HepG2 (cell line): ENCODE results near the gene PLGRKT. TPM values are rescaled to one million over a fixed set of nuclear protein-coding genes. Genes with fewer than 3 reads are reported as not detected.

Experiments used
- GMEB1 ChIP-seq: sonication (generic); formaldehyde crosslinking; IDR thresholded peaks from 2 replicates; pipeline ENCODE4 v1.5.1; 2020; ENCODE audit warnings: missing genetic modification reagents, mild to moderate bottlenecking, borderline replicate concordance
- NFYC ChIP-seq: IDR thresholded peaks from 2 replicates; pipeline ENCODE4 v1.6.1; 2016; ENCODE audit warnings: missing genetic modification reagents, missing compliant biosample characterization
- RARA ChIP-seq: IDR thresholded peaks from 2 replicates; pipeline ENCODE4 v1.6.1; 2016; ENCODE audit warnings: missing genetic modification reagents, missing compliant biosample characterization
- ZBTB33 ChIP-seq: sonication (generic); formaldehyde crosslinking; IDR thresholded peaks from 2 replicates; pipeline ENCODE4 v1.4.0; 2020; ENCODE audit warnings: missing genetic modification reagents
- ZKSCAN5 ChIP-seq: sonication (generic); formaldehyde crosslinking; IDR thresholded peaks from 2 replicates; pipeline ENCODE4 v1.5.1; 2020; ENCODE audit warnings: mild to moderate bottlenecking, missing genetic modification reagents
- ZNF17 ChIP-seq: sonication (generic); formaldehyde crosslinking; IDR thresholded peaks from 2 replicates; pipeline ENCODE4 v1.5.0; 2020; ENCODE audit warnings: mild to moderate bottlenecking, missing genetic modification reagents
- ZNF256 ChIP-seq: sonication (generic); formaldehyde crosslinking; conservative IDR thresholded peaks from 2 replicates; pipeline ENCODE4 v1.4.0; 2020; ENCODE audit warnings: missing genetic modification reagents
- polyA plus RNA-seq, 8 experiments: library from polyadenylated mRNA; depleted of rRNA in 3 of 8; stranded (reverse) in 7 of 8; unstranded in 1 of 8; fragments of >200 nt; fragmentation: Illumina TruSeq in 4 of 8; extraction: Trizol in 4 of 8; gene quantifications; 2 replicates each; pipeline versions ENCODE4 v1.2.1 to v1.2.3, GENCODE V29; 2011 to 2016; ENCODE audit warnings: low read depth in 4 of 8, missing spikeins in 1 of 8, mixed read lengths in 1 of 8; ENCODE audit not compliant: insufficient read depth in 1 of 8
- total RNA-seq, 5 experiments: library from RNA; depleted of rRNA; stranded (reverse); fragments of >200 nt; fragmentation: Illumina TruSeq; extraction: Trizol; gene quantifications; 2 replicates each; pipeline ENCODE4 v1.2.3, GENCODE V29; 2016; ENCODE audit warnings: low read depth in 1 of 5
- TF ChIP-seq, protein P1 (sequence below): sonication (generic); formaldehyde crosslinking; IDR thresholded peaks from 2 replicates; pipeline ENCODE4 v1.9.0; 2021; ENCODE audit warnings: mild to moderate bottlenecking, missing genetic modification reagents
- TF ChIP-seq, protein P2 (sequence below): conservative IDR thresholded peaks from 2 replicates; pipeline ENCODE4 v1.6.1; 2018; ENCODE audit warnings: missing genetic modification reagents
- TF ChIP-seq, protein P3 (sequence below): sonication (generic); formaldehyde crosslinking; IDR thresholded peaks from 2 replicates; pipeline ENCODE4 v1.5.1; 2020; ENCODE audit warnings: mild to moderate bottlenecking, missing genetic modification reagents, moderate library complexity
- TF ChIP-seq, protein P4 (sequence below): sonication (generic); formaldehyde crosslinking; IDR thresholded peaks from 2 replicates; pipeline ENCODE4 v1.9.0; 2021; ENCODE audit warnings: missing genetic modification reagents, mild to moderate bottlenecking, borderline replicate concordance

The PLGRKT gene
- total and polyA plus RNA-seq, 2 of the 13 experiments (the other 11 are each of a cell fraction or from before 2014, with no cell fraction given), result 5.0 to 15.8 TPM

DNA sequence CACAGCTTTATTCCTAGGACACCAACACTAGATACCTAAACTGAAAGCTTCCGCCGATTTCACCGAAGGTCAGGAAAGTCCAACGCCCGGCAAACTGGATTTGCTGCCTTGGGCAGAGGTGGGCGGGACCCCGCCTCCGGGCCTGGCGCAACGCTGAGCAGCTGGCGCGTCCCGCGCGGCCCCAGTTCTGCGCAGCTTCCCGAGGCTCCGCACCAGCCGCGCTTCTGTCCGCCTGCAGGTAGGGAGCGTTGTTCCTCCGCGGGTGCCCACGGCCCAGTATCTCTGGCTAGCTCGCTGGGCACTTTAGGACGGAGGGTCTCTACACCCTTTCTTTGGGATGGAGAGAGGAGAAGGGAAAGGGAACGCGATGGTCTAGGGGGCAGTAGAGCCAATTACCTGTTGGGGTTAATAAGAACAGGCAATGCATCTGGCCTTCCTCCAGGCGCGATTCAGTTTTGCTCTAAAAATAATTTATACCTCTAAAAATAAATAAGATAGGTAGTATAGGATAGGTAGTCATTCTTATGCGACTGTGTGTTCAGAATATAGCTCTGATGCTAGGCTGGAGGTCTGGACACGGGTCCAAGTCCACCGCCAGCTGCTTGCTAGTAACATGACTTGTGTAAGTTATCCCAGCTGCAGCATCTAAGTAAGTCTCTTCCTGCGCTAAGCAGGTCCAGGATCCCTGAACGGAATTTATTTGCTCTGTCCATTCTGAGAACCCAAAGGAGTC is 12.8 kb upstream of the PLGRKT start, which contains the start of gene CD274 (continued):
- TF ChIP-seq, protein P1, sequence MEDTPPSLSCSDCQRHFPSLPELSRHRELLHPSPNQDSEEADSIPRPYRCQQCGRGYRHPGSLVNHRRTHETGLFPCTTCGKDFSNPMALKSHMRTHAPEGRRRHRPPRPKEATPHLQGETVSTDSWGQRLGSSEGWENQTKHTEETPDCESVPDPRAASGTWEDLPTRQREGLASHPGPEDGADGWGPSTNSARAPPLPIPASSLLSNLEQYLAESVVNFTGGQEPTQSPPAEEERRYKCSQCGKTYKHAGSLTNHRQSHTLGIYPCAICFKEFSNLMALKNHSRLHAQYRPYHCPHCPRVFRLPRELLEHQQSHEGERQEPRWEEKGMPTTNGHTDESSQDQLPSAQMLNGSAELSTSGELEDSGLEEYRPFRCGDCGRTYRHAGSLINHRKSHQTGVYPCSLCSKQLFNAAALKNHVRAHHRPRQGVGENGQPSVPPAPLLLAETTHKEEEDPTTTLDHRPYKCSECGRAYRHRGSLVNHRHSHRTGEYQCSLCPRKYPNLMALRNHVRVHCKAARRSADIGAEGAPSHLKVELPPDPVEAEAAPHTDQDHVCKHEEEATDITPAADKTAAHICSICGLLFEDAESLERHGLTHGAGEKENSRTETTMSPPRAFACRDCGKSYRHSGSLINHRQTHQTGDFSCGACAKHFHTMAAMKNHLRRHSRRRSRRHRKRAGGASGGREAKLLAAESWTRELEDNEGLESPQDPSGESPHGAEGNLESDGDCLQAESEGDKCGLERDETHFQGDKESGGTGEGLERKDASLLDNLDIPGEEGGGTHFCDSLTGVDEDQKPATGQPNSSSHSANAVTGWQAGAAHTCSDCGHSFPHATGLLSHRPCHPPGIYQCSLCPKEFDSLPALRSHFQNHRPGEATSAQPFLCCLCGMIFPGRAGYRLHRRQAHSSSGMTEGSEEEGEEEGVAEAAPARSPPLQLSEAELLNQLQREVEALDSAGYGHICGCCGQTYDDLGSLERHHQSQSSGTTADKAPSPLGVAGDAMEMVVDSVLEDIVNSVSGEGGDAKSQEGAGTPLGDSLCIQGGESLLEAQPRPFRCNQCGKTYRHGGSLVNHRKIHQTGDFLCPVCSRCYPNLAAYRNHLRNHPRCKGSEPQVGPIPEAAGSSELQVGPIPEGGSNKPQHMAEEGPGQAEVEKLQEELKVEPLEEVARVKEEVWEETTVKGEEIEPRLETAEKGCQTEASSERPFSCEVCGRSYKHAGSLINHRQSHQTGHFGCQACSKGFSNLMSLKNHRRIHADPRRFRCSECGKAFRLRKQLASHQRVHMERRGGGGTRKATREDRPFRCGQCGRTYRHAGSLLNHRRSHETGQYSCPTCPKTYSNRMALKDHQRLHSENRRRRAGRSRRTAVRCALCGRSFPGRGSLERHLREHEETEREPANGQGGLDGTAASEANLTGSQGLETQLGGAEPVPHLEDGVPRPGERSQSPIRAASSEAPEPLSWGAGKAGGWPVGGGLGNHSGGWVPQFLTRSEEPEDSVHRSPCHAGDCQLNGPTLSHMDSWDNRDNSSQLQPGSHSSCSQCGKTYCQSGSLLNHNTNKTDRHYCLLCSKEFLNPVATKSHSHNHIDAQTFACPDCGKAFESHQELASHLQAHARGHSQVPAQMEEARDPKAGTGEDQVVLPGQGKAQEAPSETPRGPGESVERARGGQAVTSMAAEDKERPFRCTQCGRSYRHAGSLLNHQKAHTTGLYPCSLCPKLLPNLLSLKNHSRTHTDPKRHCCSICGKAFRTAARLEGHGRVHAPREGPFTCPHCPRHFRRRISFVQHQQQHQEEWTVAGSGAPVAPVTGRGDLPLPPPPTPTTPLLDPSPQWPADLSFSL, result no peak
- no peak for TF ChIP-seq ZKSCAN5
- TF ChIP-seq ZNF256 (CRISPR knock-in tag), result no peak
- TF ChIP-seq NFYC (CRISPR knock-in tag), result peak; percentile 64
- TF ChIP-seq RARA (CRISPR knock-in tag), result peak; percentile 27; the same call in 1 of the 2 replicates
- no peak for TF ChIP-seq ZBTB33
- TF ChIP-seq, protein P2, sequence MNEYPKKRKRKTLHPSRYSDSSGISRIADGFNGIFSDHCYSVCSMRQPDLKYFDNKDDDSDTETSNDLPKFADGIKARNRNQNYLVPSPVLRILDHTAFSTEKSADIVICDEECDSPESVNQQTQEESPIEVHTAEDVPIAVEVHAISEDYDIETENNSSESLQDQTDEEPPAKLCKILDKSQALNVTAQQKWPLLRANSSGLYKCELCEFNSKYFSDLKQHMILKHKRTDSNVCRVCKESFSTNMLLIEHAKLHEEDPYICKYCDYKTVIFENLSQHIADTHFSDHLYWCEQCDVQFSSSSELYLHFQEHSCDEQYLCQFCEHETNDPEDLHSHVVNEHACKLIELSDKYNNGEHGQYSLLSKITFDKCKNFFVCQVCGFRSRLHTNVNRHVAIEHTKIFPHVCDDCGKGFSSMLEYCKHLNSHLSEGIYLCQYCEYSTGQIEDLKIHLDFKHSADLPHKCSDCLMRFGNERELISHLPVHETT, result no peak
- TF ChIP-seq, protein P3, sequence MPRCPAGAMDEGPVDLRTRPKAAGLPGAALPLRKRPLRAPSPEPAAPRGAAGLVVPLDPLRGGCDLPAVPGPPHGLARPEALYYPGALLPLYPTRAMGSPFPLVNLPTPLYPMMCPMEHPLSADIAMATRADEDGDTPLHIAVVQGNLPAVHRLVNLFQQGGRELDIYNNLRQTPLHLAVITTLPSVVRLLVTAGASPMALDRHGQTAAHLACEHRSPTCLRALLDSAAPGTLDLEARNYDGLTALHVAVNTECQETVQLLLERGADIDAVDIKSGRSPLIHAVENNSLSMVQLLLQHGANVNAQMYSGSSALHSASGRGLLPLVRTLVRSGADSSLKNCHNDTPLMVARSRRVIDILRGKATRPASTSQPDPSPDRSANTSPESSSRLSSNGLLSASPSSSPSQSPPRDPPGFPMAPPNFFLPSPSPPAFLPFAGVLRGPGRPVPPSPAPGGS, result peak; percentile 49; the same call in 1 of the 2 replicates
- peak; percentile 70; the same call in 1 of the 2 replicates for TF ChIP-seq GMEB1 (CRISPR knock-in tag)
- TF ChIP-seq ZNF17 (CRISPR knock-in tag), result no peak
- TF ChIP-seq, protein P4, sequence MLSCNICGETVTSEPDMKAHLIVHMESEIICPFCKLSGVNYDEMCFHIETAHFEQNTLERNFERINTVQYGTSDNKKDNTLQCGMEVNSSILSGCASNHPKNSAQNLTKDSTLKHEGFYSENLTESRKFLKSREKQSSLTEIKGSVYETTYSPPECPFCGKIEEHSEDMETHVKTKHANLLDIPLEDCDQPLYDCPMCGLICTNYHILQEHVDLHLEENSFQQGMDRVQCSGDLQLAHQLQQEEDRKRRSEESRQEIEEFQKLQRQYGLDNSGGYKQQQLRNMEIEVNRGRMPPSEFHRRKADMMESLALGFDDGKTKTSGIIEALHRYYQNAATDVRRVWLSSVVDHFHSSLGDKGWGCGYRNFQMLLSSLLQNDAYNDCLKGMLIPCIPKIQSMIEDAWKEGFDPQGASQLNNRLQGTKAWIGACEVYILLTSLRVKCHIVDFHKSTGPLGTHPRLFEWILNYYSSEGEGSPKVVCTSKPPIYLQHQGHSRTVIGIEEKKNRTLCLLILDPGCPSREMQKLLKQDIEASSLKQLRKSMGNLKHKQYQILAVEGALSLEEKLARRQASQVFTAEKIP (CRISPR knock-in tag), result no peak
